Measurements from ENCODE around the gene DNAAF5.

Gene DNAAF5

DNA sequence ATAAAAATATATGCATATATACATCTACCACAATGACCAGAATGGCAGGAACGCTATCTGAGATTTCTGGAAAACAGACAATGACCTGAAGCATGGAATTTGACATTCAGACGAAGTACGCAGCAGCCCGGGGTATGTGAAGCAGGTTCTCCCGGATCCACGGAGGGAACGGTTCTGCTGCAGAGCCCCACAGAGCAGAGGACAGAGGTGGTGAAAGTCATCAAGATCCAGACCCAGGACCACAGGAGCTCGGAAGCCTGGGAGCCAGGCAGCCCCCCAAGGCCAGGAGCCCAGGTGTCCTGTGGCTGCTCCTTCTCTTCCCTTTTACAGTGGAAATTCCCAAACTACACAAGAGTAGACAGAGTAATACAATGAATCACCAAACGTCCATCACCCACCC is 42.1 kb upstream of the DNAAF5 start:
- no peak overlapping the region for H3K4me3 ChIP-seq (ENCODE audit: low read length)
- TF ChIP-seq CTCF (conservative IDR thresholded peaks at IDR 0.05; ENCODE audit: low read length): no peak
- DNase-seq (ENCODE audit: low read depth): no peak

DNA sequence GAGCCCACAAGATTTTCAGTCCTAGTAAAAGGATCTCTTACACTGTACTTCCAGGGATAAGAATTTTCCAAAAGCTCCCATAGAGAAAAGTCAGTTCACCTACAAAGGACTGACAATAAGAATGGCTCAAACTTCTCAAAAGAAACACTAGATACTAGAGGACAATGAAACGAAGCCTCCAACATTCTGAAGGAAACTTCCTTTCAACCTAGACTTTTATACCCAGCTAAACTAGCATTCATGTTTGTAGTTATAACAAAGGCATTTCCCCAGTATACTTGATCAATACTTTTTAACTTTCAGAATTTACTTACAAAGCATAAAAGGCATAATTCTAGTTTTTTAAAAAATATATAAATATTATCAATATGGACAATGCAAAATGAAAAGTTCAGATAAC is 41.0 kb upstream of the DNAAF5 start:
- H3K4me3 ChIP-seq (ENCODE audit: low read length): no peak overlapping the region
- DNase-seq (ENCODE audit: low read depth): no peak
- TF ChIP-seq CTCF (conservative IDR thresholded peaks at IDR 0.05; ENCODE audit: low read length): no peak

- H3K4me3 ChIP-seq (ENCODE audit: low read length): no peak overlapping the region
- no peak for DNase-seq (ENCODE audit: low read depth)
- TF ChIP-seq CTCF (conservative IDR thresholded peaks at IDR 0.05; ENCODE audit: low read length): no peak
These were observed 35.8 kb upstream of the DNAAF5 start for GRCh38 chr7:690478-691360.

DNA sequence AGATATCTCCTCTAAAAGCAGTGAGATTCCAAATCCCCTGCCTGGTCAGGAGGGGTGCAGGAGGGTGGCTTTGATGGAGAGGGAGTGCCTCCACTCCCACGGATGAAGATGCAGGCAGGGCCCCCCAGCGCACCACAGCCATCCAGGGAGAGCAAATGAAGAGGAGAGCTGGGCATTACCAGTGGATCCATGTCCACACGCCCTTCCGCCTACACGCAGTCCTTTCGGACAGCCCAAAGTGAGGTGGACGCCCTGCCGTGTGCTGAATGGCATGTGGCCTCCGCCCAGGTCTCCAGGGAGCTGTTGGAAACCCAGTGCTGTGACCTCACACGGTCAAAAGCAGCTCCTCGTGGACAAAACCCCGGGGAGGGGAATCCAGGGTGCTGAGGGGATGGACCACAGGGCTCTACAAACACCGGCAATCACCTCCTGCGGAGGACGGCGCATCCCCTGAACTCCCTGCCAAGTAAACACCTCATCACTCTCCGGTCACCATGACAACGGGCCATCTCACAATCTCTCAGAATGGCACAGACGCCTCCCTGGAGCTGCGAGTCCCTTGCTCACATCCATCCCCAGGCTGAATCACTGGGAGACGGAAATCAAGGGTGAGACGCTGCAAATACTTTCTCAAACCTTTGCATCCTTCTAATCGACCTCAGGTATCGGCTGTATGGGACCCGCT is 35.0 kb upstream of the DNAAF5 start:
- DNase-seq (ENCODE audit: low read depth): no peak
- H3K4me3 ChIP-seq (ENCODE audit: low read length): no peak overlapping the region

GRCh38 chr7:693280-693679 is 33.2 kb upstream of the DNAAF5 start:
- DNase-seq (ENCODE audit: low read depth): no peak
- no peak overlapping the region for H3K4me3 ChIP-seq (ENCODE audit: low read length)
- no peak for TF ChIP-seq CTCF (conservative IDR thresholded peaks at IDR 0.05; ENCODE audit: low read length)

More for the DNA sequence above, 35.0 kb upstream of the DNAAF5 start:
- no peak for TF ChIP-seq CTCF (conservative IDR thresholded peaks at IDR 0.05; ENCODE audit: low read length)

- TF ChIP-seq CTCF (conservative IDR thresholded peaks at IDR 0.05; ENCODE audit: low read length): no peak
- H3K4me3 ChIP-seq (ENCODE audit: low read length): no peak overlapping the region
- no peak for DNase-seq (ENCODE audit: low read depth)
These were observed 30.1 kb upstream of the DNAAF5 start for GRCh38 chr7:696426-696811.

Measured in AG10803 (cell line).